ENCODE results near the gene RTN4.

DNA sequence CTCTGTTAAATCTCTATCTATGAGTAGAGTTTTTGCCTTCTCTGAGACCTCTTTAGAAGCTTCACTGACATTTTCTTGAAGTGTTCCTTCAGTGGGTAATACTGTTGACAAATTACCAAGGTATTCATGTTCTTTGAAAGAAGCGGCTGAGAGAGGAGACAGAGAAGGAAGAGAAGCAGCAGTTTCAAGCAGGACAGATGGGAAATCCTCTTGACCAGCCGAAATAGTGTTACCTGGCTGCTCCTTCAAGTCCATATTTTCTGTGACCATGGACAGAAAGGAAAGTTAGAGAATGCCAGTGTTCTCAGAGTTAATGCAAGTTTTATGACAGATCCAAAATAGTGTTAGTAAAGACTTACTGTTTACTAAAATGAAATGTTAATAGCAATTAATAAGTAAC is 23.0 kb downstream of the RTN4 start:
- TF ChIP-seq, protein P1, sequence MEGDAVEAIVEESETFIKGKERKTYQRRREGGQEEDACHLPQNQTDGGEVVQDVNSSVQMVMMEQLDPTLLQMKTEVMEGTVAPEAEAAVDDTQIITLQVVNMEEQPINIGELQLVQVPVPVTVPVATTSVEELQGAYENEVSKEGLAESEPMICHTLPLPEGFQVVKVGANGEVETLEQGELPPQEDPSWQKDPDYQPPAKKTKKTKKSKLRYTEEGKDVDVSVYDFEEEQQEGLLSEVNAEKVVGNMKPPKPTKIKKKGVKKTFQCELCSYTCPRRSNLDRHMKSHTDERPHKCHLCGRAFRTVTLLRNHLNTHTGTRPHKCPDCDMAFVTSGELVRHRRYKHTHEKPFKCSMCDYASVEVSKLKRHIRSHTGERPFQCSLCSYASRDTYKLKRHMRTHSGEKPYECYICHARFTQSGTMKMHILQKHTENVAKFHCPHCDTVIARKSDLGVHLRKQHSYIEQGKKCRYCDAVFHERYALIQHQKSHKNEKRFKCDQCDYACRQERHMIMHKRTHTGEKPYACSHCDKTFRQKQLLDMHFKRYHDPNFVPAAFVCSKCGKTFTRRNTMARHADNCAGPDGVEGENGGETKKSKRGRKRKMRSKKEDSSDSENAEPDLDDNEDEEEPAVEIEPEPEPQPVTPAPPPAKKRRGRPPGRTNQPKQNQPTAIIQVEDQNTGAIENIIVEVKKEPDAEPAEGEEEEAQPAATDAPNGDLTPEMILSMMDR (IDR thresholded peaks at IDR 0.05): no peak
- no peak for TF ChIP-seq POLR2A (IDR thresholded peaks at IDR 0.05)
